Measurements from ENCODE around the gene HHIP. TPM values are rescaled to one million over a fixed set of nuclear protein-coding genes. Genes with fewer than 3 reads are reported as not detected.

HHIP gene
- polyA plus RNA-seq, 1 experiment, result 0.88 TPM

DNA sequence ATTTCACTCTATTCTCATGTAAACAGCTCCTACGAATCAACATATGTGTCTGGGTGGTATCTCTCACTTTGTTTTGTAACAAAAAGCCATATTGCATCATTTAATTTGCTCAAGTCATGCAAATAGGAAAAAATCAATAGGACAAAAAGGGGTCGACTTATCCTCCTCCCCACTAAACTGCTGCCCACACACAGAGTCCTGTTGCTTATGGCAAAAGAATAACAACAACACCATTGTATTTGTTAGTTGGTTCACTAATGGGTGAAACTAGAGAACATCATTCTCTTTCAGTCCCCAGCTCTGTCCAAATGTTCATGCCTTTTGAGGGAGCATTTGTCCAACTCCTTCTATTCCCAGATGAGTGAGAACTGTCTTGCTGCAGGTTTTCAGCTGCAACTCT lies 2.1 kb downstream of the HHIP start:
- no peak for DNase-seq (ENCODE audit: low read depth)
- H3K36me3 ChIP-seq (ENCODE audit: control insufficient read depth, insufficient read depth, low read length), result no peaks in the 10 kb centered on the region
- peaks cover 9% of the 10 kb centered on the region for H3K27me3 ChIP-seq (ENCODE audit: control insufficient read depth, insufficient read depth, low read length)
- TF ChIP-seq, protein P1, sequence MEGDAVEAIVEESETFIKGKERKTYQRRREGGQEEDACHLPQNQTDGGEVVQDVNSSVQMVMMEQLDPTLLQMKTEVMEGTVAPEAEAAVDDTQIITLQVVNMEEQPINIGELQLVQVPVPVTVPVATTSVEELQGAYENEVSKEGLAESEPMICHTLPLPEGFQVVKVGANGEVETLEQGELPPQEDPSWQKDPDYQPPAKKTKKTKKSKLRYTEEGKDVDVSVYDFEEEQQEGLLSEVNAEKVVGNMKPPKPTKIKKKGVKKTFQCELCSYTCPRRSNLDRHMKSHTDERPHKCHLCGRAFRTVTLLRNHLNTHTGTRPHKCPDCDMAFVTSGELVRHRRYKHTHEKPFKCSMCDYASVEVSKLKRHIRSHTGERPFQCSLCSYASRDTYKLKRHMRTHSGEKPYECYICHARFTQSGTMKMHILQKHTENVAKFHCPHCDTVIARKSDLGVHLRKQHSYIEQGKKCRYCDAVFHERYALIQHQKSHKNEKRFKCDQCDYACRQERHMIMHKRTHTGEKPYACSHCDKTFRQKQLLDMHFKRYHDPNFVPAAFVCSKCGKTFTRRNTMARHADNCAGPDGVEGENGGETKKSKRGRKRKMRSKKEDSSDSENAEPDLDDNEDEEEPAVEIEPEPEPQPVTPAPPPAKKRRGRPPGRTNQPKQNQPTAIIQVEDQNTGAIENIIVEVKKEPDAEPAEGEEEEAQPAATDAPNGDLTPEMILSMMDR (IDR thresholded peaks at IDR 0.05; ENCODE audit: insufficient read depth, low read depth, low read length), result no peak
- H3K4me3 ChIP-seq (ENCODE audit: low read depth, low read length), result no peak overlapping the region
- POLR2A ChIA-PET, result no interaction called here
- CTCF ChIA-PET, result no interaction called here

DNA sequence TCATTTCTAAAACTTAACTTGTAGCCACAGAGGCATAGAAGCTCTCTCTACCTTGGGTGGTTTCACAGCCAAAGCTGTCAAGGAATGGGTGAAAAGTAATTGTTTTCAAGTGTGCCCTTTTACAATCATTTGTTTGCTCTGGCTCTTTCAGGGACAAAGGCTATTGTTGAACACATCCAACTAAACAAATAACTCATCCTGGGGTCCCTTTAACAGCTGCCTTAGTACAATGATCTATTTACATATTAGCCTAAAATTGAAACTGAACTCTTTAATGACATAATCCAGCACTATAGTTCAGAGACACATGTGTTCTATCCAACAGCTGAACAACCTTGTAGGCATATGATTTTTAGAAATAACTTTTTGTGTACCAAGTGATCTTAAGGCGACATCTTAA lies 3.7 kb downstream of the HHIP start:
- TF ChIP-seq, protein P1 (IDR thresholded peaks at IDR 0.05; ENCODE audit: insufficient read depth, low read depth, low read length), result no peak
- ChIA-PET POLR2A (no interaction called here), CTCF (no interaction called here)
- no peaks in the 10 kb centered on the region for H3K36me3 ChIP-seq (ENCODE audit: control insufficient read depth, insufficient read depth, low read length)
- H3K27me3 ChIP-seq (ENCODE audit: control insufficient read depth, insufficient read depth, low read length), result peaks cover 8% of the 10 kb centered on the region
- DNase-seq (ENCODE audit: low read depth), result no peak
- no peak overlapping the region for H3K4me3 ChIP-seq (ENCODE audit: low read depth, low read length)

DNA sequence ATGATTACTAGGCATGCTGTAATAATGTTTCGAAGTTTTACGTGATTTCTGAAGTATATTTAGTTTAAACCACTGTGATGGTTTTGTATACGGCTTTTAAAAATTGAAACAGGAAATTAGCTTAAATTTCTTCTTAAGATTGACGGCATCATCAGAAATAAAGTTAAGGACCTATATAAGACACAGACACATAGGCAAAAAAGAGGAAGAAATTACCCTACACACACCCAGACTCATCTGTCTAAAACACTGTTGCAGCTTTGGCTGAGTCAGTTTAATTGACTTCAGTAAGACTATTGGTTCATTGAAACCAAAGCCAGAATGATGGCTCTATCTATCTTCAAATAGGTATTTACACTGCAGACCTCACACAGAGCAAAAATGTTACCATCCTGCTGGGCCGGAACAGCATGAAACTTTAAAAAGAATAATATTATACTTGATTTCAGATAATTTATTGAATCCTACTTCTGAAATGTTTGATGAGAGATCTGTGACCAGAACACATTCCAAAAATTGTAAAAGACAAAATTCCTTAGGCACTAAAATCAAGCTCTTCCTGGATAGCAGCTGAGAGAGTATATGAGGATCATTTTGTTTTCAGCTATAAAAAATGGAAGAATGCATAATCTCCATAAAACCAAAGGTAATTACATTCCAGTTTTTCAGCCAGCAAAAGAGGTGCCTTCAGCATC lies 4.5 kb downstream of the HHIP start:
- TF ChIP-seq, protein P1 (IDR thresholded peaks at IDR 0.05; ENCODE audit: insufficient read depth, low read depth, low read length), result no peak
- Histone ChIP-seq H3K27me3 (ENCODE audit: control insufficient read depth, insufficient read depth, low read length) (peaks cover 8% of the 10 kb centered on the region), H3K36me3 (ENCODE audit: control insufficient read depth, insufficient read depth, low read length) (no peaks in the 10 kb centered on the region), H3K4me3 (ENCODE audit: low read depth, low read length) (no peak overlapping the region)
- POLR2A ChIA-PET, result no interaction called here
- DNase-seq (ENCODE audit: low read depth), result no peak
- CTCF ChIA-PET, result no interaction called here

DNA sequence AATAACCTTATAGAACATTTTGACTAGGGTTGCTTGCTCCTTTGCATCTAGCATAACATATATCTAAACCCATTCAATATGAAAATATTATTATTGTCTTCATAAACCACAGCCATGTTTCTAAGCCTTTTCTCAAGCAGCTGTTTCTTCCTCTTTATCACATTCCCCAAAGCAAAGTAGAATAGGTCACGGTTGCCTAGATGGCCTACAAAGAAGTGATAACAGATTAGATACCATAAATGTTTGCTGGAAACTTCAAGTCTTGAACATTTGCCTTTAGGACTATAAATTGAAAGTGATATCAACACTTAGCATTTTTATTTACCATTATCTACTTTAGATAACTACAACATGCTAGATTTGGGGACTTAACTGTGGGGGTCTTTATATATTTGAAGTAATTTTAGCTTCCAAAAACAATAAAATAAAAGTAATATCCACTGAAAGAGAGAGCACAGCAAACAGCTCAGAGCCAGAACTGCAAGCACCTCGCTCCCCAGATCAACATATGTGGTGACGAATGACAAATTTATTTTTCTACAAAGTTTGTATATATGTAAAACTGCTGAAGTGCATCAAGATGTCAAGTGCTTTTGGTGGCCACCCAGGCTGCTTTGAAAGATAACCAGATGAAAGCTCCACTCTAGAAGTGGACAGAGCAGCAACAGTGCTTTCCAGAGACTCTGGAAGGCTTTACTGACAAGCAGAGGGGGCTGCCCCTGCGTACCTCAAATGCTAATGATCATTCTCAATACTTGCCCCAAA lies 8.0 kb downstream of the HHIP start:
- Histone ChIP-seq H3K4me3 (ENCODE audit: low read depth, low read length) (no peak overlapping the region), H3K36me3 (ENCODE audit: control insufficient read depth, insufficient read depth, low read length) (no peaks in the 10 kb centered on the region), H3K27me3 (ENCODE audit: control insufficient read depth, insufficient read depth, low read length) (no peaks in the 10 kb centered on the region)
- ChIA-PET CTCF (interaction anchor here (1.1 kb wide), 1 partner anchor 8 kb away, joined by 3 read pairs; no protein-coding TSS in a partner anchor), POLR2A (no interaction called here)
- TF ChIP-seq, protein P1 (IDR thresholded peaks at IDR 0.05; ENCODE audit: insufficient read depth, low read depth, low read length), result no peak
- DNase-seq (ENCODE audit: low read depth), result no peak

DNA sequence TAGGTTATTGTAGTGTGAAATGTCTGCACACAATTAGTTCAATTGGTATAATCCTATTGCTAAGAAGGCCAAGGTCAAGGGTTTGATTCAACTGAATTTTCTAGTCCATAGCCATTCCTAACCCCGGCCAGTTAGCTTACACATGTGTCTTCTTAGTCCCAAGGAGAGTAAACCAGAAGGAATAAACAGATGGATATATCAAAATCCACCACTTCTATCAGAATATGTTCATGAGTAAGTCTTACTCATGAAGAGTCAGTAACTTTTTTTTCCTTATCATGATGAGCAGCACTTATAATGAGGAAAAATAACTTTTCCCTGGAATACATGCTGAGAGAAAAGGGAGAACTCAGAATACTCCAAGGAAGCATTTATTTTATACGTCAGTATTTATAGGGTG lies 9.5 kb downstream of the HHIP start:
- TF ChIP-seq, protein P1 (IDR thresholded peaks at IDR 0.05; ENCODE audit: insufficient read depth, low read depth, low read length), result no peak
- DNase-seq (ENCODE audit: low read depth), result no peak
- H3K27me3 ChIP-seq (ENCODE audit: control insufficient read depth, insufficient read depth, low read length), result no peaks in the 10 kb centered on the region
- H3K4me3 ChIP-seq (ENCODE audit: low read depth, low read length), result no peak overlapping the region
- ChIA-PET POLR2A (no interaction called here), CTCF (no interaction called here)
- H3K36me3 ChIP-seq (ENCODE audit: control insufficient read depth, insufficient read depth, low read length), result no peaks in the 10 kb centered on the region

Measured in BJ (cell line).